ENCODE data around the gene ARHGAP9. TPM values are rescaled to one million over a fixed set of nuclear protein-coding genes. Genes with fewer than 3 reads are reported as not detected.
"Not testable (repeated sequence)": the region's sequence is repeated elsewhere in the genome, so short reads cannot be mapped to it uniquely, and the experiment has no call there.

ARHGAP9 gene
- total RNA-seq, 1 donor from 2014 or later: not detected

DNA sequence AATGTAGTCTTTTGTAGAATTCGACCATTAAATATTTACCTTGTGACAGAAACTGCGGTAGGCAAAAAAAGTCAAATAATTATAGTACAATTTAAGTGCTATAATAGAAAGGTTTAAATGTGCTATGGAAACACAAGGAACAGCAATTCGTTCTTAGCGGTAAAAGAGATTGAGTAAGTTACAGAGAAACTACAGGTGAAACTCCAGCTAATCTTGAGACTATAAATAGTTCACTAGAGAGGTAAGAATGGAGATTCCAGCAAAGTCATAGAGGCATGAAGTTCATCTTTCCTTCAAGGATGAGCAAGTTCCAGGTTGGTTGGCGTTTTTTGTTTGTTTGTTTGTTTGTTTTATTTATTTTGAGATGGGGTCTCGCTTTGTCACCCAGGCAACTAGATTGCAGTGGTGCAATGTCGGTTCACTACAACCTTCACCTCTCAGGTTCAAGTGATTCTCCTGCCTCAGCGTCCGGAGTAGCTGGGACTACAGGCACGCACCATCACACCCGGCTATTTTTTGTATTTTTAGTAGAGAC, 47.9 kb downstream of the ARHGAP9 start:
- no peak for DNase-seq (ENCODE audit: low spot score in 2 of 2, unreplicated experiment in 2 of 2)
- peaks cover 29% of the 10 kb centered on the region for H3K4me1 Mint-ChIP-seq
- no peaks in the 10 kb centered on the region for H3K36me3 Mint-ChIP-seq
- H3K9me3 Mint-ChIP-seq: no peaks in the 10 kb centered on the region
- TF ChIP-seq, protein P1, sequence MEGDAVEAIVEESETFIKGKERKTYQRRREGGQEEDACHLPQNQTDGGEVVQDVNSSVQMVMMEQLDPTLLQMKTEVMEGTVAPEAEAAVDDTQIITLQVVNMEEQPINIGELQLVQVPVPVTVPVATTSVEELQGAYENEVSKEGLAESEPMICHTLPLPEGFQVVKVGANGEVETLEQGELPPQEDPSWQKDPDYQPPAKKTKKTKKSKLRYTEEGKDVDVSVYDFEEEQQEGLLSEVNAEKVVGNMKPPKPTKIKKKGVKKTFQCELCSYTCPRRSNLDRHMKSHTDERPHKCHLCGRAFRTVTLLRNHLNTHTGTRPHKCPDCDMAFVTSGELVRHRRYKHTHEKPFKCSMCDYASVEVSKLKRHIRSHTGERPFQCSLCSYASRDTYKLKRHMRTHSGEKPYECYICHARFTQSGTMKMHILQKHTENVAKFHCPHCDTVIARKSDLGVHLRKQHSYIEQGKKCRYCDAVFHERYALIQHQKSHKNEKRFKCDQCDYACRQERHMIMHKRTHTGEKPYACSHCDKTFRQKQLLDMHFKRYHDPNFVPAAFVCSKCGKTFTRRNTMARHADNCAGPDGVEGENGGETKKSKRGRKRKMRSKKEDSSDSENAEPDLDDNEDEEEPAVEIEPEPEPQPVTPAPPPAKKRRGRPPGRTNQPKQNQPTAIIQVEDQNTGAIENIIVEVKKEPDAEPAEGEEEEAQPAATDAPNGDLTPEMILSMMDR (IDR thresholded peaks at IDR 0.05; ENCODE audit: unreplicated experiment): no peak
- peak overlapping the region; percentile 81 for H3K4me3 Mint-ChIP-seq
- no peaks in the 10 kb centered on the region for H3K27me3 Mint-ChIP-seq (ENCODE audit: low read depth)
- H3K27ac Mint-ChIP-seq: peak overlapping the region; percentile 99

DNA sequence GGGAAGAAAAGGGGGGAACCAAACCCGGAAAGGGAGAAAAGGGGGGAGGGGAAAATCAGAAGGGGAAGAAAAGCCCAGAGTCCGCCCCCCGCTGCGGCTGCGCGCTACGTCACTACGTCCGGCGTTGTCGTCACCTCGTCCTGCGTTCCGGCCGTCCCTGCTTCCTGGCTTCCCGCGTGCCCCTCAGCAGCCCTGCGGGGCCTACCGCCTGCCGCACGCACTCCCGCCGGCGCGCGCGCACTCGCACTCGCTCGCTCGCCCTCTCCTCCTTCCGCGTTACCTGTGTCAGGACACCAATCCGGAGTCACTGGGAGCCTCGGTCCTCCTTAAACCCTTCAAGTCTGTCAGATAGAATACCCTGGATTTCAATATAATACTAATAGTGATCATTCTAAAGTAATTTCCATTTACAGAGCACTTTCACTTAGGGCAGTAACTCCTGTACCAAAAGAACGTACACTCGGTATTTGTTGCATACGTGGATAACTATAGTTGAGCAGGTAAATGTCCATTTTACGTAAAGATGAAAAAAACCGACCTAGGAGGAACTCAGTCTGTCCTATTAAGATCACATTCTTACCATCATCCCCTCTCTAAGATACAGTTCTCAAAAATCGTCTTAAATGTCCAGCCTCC, 48.6 kb downstream of the ARHGAP9 start, which contains the start of gene R3HDM2:
TSS of gene R3HDM2 (minus strand) at position 113 of the 636 bp plus-strand sequence. CDS start 120,615 bp downstream, outside the sequence.
- H3K27me3 Mint-ChIP-seq (ENCODE audit: low read depth): no peaks in the 10 kb centered on the region
- H3K36me3 Mint-ChIP-seq: no peaks in the 10 kb centered on the region
- H3K4me3 Mint-ChIP-seq: peak within 1 kb of the TSS; percentile 95
- DNase-seq (ENCODE audit: low spot score in 2 of 2, unreplicated experiment in 2 of 2): peak; percentile 90 to 96
- H3K4me1 Mint-ChIP-seq: peaks cover 29% of the 10 kb centered on the region
- H3K9me3 Mint-ChIP-seq: no peaks in the 10 kb centered on the region
- peak within 1 kb of the TSS; percentile 100 for H3K27ac Mint-ChIP-seq
- TF ChIP-seq, protein P1 (IDR thresholded peaks at IDR 0.05; ENCODE audit: unreplicated experiment): no peak

DNA sequence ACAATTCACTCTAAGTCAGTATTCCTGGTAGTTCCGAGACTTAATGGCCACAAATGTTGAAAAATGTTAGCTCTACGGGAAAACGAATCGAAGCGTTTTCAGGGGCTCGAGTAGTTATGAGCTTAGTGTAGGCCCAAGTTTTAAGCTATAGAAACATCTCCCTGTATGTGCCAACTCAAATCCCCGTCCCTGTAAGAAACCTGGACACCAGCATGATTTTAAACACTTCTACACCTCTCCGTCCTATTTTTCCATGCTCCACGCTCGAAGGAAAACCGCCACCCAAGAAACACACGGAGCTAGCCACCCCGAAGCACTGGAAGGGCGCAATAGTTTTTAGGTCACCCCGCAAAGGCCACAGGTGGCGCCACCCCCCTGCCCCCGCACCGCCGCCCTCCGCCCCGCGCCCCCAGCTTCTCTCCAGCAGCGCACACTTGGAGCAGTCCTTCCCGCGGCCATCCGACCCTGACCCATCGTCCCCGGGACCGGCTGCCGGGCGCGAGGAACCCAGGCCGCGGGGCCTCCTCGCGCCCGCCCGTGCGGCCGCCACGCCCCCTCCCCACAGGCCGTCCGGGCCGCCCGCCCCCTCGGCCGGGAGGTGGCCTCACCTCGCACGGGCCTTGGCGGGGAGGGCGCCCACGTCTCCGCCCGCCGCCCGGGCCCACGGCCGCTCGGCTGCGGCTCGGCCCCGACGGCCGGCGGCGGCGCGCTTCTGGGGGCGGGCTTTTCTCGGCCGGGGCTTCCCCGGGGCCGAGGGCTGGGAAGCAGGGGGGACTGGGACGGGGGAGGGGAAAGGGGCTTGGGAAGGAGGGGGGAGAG, 49.3 kb downstream of the ARHGAP9 start:
- TF ChIP-seq, protein P1 (IDR thresholded peaks at IDR 0.05; ENCODE audit: unreplicated experiment): no peak
- no peak for DNase-seq (ENCODE audit: low spot score in 2 of 2, unreplicated experiment in 2 of 2)
- peaks cover 4% of the 10 kb centered on the region for H3K36me3 Mint-ChIP-seq
- H3K4me3 Mint-ChIP-seq: peak overlapping the region; percentile 95
- H3K4me1 Mint-ChIP-seq: peaks cover 27% of the 10 kb centered on the region
- no peaks in the 10 kb centered on the region for H3K27me3 Mint-ChIP-seq (ENCODE audit: low read depth)
- no peaks in the 10 kb centered on the region for H3K9me3 Mint-ChIP-seq
- peak overlapping the region; percentile 100 for H3K27ac Mint-ChIP-seq

DNA sequence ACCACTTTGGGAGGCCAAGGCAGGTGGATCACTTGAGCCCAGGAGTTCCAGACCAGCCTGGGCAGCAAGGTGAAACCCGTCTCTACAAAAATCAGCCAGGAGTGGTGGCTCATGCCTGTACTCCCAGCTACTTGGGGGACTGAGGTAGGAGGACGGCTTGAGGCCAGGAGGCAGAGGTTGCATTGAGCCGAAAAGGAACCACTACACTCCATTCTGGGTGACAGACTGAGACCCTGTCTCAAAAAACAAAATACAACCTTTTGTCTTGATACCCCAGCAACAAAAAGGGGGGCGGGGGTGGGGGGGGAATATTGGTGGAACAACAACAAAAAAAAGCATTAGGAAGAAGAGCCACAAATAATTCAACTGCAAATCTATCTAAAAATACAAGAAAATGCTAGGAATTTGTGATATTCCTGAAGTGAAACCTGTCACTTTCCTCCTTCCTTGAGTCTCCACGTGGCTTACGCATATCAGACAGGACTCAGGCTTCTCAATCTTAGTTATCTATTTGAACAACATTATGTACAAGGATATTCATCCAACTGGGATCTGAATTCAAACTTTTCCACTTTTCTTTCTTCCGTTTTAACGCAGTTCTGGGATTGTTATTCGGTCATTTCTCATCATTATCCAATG, 50.1 kb downstream of the ARHGAP9 start:
- no peak for DNase-seq (ENCODE audit: low spot score in 2 of 2, unreplicated experiment in 2 of 2)
- Mint-ChIP-seq H3K4me1 (peaks cover 24% of the 10 kb centered on the region), H3K36me3 (peaks cover 5% of the 10 kb centered on the region), H3K27me3 (ENCODE audit: low read depth) (no peaks in the 10 kb centered on the region), H3K27ac (peak overlapping the region; percentile 100), H3K9me3 (no peaks in the 10 kb centered on the region), H3K4me3 (peak overlapping the region; percentile 95)
- TF ChIP-seq, protein P1 (IDR thresholded peaks at IDR 0.05; ENCODE audit: unreplicated experiment): no peak

DNA sequence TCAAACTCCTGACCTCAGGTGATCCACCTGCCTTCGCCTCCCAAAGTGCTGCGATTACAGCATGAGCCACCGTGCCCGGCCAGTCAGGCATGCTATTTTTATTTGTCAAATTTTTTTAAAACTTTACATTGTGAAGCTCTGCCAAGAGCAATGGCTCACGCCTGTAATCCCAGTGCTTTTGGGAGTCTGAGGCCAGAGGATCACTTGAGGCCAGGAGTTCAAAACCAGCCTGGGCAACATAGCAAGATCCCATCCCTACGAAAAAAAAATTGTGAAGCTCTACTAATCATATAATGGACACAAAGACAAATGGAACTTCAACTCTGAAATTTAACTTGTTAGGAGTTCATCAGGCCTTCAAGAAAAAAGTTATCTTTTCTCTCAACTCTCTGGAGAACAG, 50.7 kb downstream of the ARHGAP9 start:
- H3K27ac Mint-ChIP-seq: peak overlapping the region; percentile 100
- DNase-seq (ENCODE audit: low spot score in 2 of 2, unreplicated experiment in 2 of 2): no peak
- no peaks in the 10 kb centered on the region for H3K9me3 Mint-ChIP-seq
- TF ChIP-seq, protein P1 (IDR thresholded peaks at IDR 0.05; ENCODE audit: unreplicated experiment): no peak
- peaks cover 9% of the 10 kb centered on the region for H3K36me3 Mint-ChIP-seq
- H3K4me1 Mint-ChIP-seq: peaks cover 24% of the 10 kb centered on the region
- no peaks in the 10 kb centered on the region for H3K27me3 Mint-ChIP-seq (ENCODE audit: low read depth)
- peak overlapping the region; percentile 95 for H3K4me3 Mint-ChIP-seq

DNA sequence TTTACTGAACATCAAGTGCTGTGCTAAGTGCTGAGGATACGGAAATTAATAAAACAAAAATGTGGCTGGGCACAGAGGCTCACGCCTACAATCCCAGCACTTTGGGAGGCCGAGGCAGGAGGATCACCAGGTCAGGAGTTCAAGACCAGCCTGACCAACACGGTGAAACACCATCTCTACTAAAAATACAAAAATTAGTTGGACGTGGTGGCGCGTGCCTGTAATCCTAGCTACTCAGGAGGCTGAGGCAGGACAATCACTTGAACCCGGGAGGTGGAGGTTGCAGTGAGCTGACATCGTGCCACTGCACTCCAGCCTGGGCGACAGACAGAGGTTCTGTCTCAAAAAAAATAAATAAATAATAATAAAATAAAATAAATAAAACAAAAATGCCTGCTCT, 52.7 kb downstream of the ARHGAP9 start:
- Mint-ChIP-seq H3K36me3 (peaks cover 19% of the 10 kb centered on the region), H3K4me1 (peaks cover 23% of the 10 kb centered on the region)
- H3K9me3 Mint-ChIP-seq; H3K4me3 Mint-ChIP-seq; DNase-seq (ENCODE audit: low spot score in 2 of 2, unreplicated experiment in 2 of 2); H3K27ac Mint-ChIP-seq; H3K27me3 Mint-ChIP-seq (ENCODE audit: low read depth): not testable (repeated sequence)

Data from mesothelial cell of epicardium (in vitro differentiated cells).